Effector memory CD4-positive, alpha-beta T cell (primary cell): ENCODE measurements around the gene RUSC2.
"Not testable (repeated sequence)": the region's sequence is repeated elsewhere in the genome, so short reads cannot be mapped to it uniquely, and the experiment has no call there.

Experiments
- DNase-seq, 3 donors: peaks; one replicate each; pipeline ENCODE4 v3.0.0-alpha.2; 2020
- H3K27ac ChIP-seq: 2 replicates; pipeline ENCODE4 v1.7.0; 2013; ENCODE audit warnings: mild to moderate bottlenecking, low read length, moderate library complexity; ENCODE audit not compliant: insufficient read depth, poor library complexity, severe bottlenecking
- H3K27me3 ChIP-seq: replicated peaks from 2 replicates; pipeline ENCODE4 v1.7.0; 2013; ENCODE audit warnings: mild to moderate bottlenecking, low read length; ENCODE audit not compliant: insufficient read depth, control insufficient read depth, poor library complexity, severe bottlenecking
- H3K36me3 ChIP-seq: 2 replicates; pipeline ENCODE4 v1.7.0; 2013; ENCODE audit warnings: mild to moderate bottlenecking, low read length, moderate library complexity; ENCODE audit not compliant: control insufficient read depth, insufficient read depth
- H3K4me1 ChIP-seq: 2 replicates; pipeline ENCODE4 v1.7.0; 2013; ENCODE audit warnings: low read length, mild to moderate bottlenecking; ENCODE audit not compliant: control insufficient read depth, insufficient read depth, poor library complexity, severe bottlenecking
- H3K4me3 ChIP-seq: 2 replicates; pipeline ENCODE4 v1.7.0; 2013; ENCODE audit warnings: low read length, low read depth, mild to moderate bottlenecking; ENCODE audit not compliant: insufficient read depth, poor library complexity, severe bottlenecking
- H3K9me3 ChIP-seq: 2 replicates; pipeline ENCODE4 v1.7.0; 2013; ENCODE audit warnings: mild to moderate bottlenecking, low read length, moderate library complexity; ENCODE audit not compliant: control insufficient read depth

The RUSC2 gene

DNA sequence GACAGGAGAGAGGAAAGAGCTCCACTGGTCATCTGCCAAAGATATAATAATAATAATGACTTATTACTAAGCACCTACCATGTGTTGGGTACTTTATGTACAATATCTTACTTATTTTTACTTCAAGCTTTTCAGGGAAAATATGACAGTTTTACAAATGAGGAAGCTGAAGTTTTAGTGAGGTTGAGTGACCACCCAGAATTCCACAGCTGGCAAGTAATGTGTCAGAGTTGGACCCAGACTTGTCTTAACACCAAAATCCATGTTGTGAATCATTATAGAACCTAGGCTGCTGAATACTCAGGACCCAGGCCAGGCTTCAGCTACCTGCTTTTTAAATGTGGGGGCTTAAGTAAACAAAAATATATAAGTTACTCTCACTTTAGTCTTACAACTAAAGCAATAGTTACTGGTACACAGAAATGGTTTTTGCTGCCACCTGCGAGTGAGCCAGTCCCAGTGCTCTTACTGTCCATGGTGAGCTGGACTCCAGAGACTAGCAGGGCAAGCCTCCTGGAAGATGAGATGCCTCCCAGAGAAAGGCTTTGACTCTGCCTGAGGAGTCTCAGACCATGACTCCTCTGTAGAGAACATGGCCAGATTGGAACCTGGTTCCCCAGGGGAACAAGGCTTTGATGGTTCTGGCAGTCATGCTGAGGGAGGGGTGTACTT is 29.9 kb downstream of the RUSC2 start:
- Histone ChIP-seq H3K9me3 (no peaks in the 10 kb centered on the region), H3K27me3 (no peaks in the 10 kb centered on the region), H3K36me3 (no peaks in the 10 kb centered on the region), H3K4me3 (no peak overlapping the region), H3K4me1 (no peaks in the 10 kb centered on the region), H3K27ac (no peak overlapping the region)
- no peak for DNase-seq

DNA sequence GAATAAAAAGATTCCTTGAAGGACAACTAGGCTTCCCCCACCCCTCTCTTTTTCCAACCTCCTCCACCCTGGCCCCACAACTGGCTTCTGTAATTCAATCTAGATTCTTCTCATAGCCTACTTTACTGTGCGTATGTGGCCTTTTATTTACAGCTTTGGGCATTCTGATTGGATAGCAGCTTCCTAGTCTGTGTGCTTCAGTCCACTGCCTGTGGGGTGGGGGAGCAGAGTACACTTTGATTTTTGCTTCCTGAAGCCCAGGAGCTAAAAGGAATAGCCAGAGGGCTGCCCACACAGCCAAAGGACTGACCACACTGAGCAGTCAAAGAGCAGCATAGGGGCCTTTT is 30.4 kb downstream of the RUSC2 start:
- no peaks in the 10 kb centered on the region for H3K36me3 ChIP-seq
- no peaks in the 10 kb centered on the region for H3K4me1 ChIP-seq
- no peak overlapping the region for H3K4me3 ChIP-seq
- H3K27me3 ChIP-seq, result no peaks in the 10 kb centered on the region
- no peak for DNase-seq
- no peak overlapping the region for H3K27ac ChIP-seq
- no peaks in the 10 kb centered on the region for H3K9me3 ChIP-seq

DNA sequence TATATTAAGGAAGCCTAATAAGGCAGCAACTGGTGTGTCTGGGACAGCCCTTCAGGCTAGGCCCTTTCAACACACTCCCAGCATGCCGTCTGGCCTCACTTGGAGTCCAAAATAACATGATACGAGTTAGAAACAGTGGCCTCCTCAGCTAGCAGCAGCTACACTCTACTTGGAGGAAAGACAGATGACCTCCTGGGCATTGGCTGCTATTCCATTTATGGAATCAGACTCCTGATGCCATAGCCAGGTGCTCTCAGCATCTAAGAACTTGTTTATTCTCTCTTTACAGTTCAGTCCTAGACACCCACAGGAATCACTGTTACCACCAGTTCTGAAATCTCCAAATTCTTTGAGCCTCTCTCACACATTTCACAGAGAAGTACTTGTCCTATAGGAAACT is 31.8 kb downstream of the RUSC2 start:
- no peaks in the 10 kb centered on the region for H3K4me1 ChIP-seq
- no peaks in the 10 kb centered on the region for H3K9me3 ChIP-seq
- no peak overlapping the region for H3K27ac ChIP-seq
- no peak for DNase-seq
- no peak overlapping the region for H3K4me3 ChIP-seq
- H3K27me3 ChIP-seq, result no peaks in the 10 kb centered on the region
- no peaks in the 10 kb centered on the region for H3K36me3 ChIP-seq

DNA sequence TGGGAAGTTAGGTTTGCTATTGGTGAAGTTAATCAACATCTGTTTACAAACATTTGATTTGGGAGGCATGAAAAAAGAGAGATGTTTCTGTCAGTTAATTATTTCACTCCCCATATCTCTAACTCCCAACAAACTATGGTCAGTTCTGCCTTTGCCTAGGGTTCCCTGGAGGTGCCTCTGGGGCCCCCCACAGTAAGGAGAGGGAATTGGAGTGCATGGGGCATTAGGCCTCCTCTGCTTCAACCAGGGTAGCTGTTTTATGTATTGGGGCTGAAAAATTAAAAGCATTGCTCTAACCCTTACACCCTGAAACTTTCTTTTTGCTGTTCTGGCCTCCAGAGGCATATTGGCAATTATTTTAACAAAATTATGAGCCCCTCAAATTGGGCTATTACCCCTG is 32.3 kb downstream of the RUSC2 start:
- H3K27ac ChIP-seq, result no peak overlapping the region
- no peak for DNase-seq
- H3K4me1 ChIP-seq, result no peaks in the 10 kb centered on the region
- H3K27me3 ChIP-seq, result no peaks in the 10 kb centered on the region
- no peaks in the 10 kb centered on the region for H3K9me3 ChIP-seq
- H3K4me3 ChIP-seq, result no peak overlapping the region
- no peaks in the 10 kb centered on the region for H3K36me3 ChIP-seq

DNA sequence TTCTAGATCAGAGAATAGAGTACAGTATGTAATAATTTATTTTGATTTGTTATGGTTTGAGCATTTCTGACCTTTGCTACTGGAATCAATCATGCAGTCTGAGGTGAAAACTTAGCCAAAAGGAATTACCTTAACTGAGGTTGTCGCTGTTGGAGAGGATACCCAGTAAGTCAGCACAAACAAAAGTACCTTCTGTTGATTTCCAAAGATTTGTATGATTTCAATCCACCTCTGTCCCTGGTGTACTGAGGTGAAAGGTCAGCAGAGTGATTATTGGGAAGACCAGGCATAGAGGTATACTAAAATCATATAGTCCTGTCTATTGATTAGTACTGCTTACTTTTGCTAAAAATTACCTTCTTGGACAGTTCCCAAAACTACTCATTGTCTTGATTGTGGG is 32.8 kb downstream of the RUSC2 start:
- no peaks in the 10 kb centered on the region for H3K27me3 ChIP-seq
- no peaks in the 10 kb centered on the region for H3K36me3 ChIP-seq
- H3K4me3 ChIP-seq, result no peak overlapping the region
- DNase-seq, result no peak
- H3K4me1 ChIP-seq, result no peaks in the 10 kb centered on the region
- H3K9me3 ChIP-seq, result no peaks in the 10 kb centered on the region
- no peak overlapping the region for H3K27ac ChIP-seq

DNA sequence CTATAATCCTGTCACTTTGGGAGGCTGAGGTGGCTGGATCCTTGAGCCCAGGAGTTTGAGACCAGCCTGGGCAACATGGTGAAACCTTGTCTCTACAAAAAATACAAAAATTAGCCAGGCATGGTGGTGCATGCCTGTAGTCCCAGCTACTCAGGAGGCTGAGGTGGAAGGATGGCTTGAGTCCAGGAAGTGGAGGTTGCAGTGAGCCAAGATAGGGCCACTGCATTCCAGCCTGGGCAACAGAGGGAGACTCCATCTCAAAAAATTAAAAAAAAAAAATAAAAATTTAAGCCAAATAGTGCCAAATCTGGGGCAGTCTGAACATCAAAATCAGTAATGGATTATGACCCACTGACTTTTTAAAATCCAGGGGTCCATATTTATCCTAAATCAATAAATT is 33.6 kb downstream of the RUSC2 start:
- H3K9me3 ChIP-seq, H3K27ac ChIP-seq, H3K4me1 ChIP-seq, H3K27me3 ChIP-seq, DNase-seq, H3K4me3 ChIP-seq, H3K36me3 ChIP-seq: not testable (repeated sequence)

DNA sequence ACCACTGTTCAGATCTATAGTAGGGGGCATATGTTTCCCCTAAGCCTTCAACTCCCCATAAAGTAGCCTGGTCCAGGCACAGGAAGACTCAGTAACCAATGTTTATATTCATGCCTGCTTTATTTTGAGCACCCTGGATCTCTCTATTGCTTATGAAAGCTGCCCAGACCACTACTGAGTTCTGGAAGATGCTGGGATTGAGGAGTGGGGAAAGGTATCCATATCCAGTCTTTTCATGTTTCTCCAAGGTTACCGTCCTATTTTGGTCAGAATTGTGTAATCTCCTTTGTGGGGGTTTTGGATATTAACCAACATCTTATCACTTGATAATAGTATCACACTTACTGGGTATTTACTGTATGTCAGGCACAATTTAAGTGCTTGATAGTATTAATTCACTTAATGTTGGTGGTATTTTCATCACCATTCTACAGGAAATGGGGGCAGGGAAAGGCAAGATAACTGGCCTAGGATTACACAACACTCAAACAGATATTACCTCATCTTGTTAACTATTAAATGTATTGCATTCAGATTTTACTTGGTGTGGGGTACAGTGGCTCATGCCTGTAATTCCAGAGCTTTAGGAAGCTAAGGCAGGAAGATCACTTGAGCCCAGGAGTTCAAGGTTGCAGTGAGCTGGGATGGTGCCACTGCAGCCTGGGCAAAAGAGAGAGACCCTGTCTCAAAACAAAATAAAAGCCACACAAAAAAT is 36.3 kb downstream of the RUSC2 start:
- Histone ChIP-seq H3K36me3 (no peaks in the 10 kb centered on the region), H3K4me3 (no peak overlapping the region), H3K27me3 (no peaks in the 10 kb centered on the region), H3K27ac (no peak overlapping the region), H3K9me3 (no peaks in the 10 kb centered on the region), H3K4me1 (no peaks in the 10 kb centered on the region)
- DNase-seq, result no peak

DNA sequence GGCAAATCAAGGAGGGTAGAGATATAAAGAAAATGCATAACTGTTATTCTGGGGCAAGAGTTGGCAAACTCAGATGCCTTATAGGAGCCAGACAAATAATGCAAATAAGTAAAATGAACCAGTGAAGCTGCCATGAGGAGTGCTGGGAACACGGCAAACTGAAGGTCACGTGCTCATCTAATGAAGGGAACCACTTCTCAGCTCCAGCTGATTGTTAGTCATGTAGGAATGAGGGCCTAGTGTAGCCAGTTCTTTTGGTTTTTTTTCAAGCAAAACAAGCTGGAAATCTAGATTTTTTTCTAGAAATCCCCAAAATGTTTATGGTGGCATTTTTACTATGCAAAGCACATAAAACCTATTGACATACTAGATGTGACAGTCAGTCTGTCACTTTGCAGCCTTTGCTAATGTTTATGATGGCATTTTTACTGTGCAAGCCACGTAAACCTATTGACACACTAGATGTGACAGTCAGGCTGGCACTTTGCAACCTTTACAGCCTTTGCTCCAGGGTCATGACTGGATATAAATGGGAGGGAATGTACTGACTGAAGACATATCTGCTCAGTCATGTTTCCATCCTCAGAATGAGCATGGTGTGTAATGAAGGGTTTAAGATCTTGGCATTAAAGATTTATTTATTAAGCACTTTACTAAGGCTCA is 39.4 kb downstream of the RUSC2 start:
- Histone ChIP-seq H3K9me3 (no peaks in the 10 kb centered on the region), H3K27me3 (no peaks in the 10 kb centered on the region), H3K36me3 (no peaks in the 10 kb centered on the region), H3K4me3 (no peak overlapping the region), H3K4me1 (no peaks in the 10 kb centered on the region), H3K27ac (no peak overlapping the region)
- DNase-seq, result no peak

DNA sequence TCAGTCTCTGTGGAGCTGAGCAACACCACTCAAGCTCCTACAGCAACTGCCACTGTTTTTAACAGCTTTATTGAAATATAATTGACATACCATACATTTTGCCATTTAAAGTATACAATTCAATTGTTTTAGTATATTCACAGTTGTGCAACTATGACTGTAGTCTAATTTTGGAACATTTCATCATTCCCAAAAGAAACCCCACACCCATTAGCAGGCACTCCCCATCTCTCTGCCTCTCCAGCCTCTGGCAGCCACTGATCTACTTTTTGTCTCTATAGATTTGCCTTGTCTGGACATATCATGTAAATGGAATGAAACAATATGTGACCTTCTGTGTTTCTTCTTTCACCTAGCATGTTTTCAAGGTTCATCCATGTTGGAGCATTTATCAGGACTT is 43.5 kb downstream of the RUSC2 start:
- Histone ChIP-seq H3K27me3 (no peaks in the 10 kb centered on the region), H3K36me3 (no peaks in the 10 kb centered on the region), H3K4me3 (no peak overlapping the region), H3K27ac (no peak overlapping the region), H3K9me3 (no peaks in the 10 kb centered on the region), H3K4me1 (no peaks in the 10 kb centered on the region)
- no peak for DNase-seq

DNA sequence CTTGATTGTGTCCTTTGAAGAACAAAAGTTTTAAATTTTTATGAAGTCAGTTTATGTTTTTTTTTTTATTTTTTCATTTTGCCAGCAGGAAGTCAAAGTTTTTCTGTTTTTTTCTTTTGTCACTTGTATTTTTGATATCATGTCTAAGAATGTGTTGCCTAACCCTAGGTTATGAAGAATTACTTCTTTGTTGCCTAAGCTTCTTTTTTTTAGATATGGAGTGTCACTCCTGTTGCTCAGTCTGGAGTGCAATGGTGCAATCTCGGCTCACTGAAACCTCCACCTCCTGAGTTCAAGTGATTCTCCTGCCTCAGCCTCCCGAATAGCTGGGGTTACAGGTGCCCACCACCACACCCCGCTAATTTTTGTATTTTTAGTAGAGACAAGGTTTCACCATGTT is 45.0 kb downstream of the RUSC2 start:
- not testable (repeated sequence) for H3K27ac ChIP-seq, H3K36me3 ChIP-seq, H3K4me1 ChIP-seq, H3K4me3 ChIP-seq, DNase-seq, H3K27me3 ChIP-seq, H3K9me3 ChIP-seq
